HFF-Myc (cell line): ENCODE results near the gene CUX1.

Experiments
- DNase-seq: peaks from one replicate; pipeline ENCODE4 v3.0.0-alpha.2; 2011; ENCODE audit warnings: low read depth; ENCODE audit errors: extremely low read depth
- H3K4me3 ChIP-seq: replicated peaks from 2 replicates; pipeline ENCODE4 v1.5.1; 2011; ENCODE audit warnings: low read depth, mild to moderate bottlenecking, control low read depth, low read length
- TF ChIP-seq, protein P1 (sequence below): IDR thresholded peaks from 2 replicates; pipeline ENCODE4 v1.5.1; 2012; ENCODE audit warnings: mild to moderate bottlenecking, low read depth, low read length, control low read depth; ENCODE audit errors: missing control alignments

The CUX1 gene

DNA sequence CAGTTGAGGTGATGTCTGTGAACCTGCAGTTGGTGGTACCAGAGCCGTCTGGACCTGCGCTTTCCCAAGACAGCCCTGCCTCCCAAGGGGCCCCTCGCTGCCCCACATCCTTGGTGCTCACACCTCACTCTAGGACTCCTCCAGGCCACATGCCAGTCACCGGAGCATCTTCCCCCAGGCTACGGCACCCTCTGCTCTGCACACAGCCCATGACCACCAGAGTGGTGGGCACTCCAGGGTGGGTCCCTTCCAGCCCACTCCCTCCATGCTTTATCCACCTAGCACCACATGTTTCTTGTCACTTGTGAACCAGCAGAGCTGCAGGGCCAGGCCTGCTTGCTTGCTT lies 285.6 kb downstream of the CUX1 start:
- no peak for DNase-seq
- TF ChIP-seq, protein P1, sequence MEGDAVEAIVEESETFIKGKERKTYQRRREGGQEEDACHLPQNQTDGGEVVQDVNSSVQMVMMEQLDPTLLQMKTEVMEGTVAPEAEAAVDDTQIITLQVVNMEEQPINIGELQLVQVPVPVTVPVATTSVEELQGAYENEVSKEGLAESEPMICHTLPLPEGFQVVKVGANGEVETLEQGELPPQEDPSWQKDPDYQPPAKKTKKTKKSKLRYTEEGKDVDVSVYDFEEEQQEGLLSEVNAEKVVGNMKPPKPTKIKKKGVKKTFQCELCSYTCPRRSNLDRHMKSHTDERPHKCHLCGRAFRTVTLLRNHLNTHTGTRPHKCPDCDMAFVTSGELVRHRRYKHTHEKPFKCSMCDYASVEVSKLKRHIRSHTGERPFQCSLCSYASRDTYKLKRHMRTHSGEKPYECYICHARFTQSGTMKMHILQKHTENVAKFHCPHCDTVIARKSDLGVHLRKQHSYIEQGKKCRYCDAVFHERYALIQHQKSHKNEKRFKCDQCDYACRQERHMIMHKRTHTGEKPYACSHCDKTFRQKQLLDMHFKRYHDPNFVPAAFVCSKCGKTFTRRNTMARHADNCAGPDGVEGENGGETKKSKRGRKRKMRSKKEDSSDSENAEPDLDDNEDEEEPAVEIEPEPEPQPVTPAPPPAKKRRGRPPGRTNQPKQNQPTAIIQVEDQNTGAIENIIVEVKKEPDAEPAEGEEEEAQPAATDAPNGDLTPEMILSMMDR: no peak
- H3K4me3 ChIP-seq: no peak overlapping the region

DNA sequence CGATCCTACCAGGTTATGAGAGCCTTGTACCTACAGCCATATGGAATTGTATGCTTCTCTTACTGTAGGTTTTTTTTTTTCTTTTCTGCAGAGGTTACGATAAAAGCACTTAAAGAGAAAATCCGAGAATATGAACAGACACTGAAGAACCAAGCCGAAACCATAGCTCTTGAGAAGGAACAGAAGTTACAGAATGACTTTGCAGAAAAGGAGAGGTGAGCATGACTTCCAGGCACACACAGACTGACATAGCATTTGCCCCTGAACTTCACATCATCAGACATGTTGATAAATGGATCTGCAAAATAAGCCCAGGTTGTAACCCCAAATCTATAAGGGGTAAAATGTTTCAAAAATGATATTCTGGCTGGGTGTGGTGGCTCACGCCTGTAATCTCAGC lies 286.8 kb downstream of the CUX1 start:
- TF ChIP-seq, protein P1: no peak
- DNase-seq: no peak
- no peak overlapping the region for H3K4me3 ChIP-seq

DNA sequence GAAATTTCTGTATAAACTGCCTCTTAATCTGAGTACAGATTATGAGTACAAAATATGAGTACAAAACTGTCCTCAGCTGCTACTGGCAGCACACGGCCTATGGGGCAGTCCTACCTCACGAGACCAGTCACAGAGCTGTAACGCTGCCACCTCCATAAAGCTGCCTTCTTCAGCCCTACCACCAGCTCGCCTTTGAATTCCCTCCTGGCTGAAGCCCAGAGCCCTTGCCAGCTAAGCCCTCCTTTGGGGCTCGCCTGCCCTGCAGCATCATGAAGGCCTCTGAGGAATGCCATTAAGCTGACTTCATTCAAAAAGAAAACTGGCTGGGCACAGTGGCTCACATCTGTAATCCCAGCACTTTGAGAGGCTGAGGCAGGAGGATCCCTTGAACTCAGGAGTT lies 289.2 kb downstream of the CUX1 start:
- H3K4me3 ChIP-seq: no peak overlapping the region
- no peak for DNase-seq
- TF ChIP-seq, protein P1: no peak

DNA sequence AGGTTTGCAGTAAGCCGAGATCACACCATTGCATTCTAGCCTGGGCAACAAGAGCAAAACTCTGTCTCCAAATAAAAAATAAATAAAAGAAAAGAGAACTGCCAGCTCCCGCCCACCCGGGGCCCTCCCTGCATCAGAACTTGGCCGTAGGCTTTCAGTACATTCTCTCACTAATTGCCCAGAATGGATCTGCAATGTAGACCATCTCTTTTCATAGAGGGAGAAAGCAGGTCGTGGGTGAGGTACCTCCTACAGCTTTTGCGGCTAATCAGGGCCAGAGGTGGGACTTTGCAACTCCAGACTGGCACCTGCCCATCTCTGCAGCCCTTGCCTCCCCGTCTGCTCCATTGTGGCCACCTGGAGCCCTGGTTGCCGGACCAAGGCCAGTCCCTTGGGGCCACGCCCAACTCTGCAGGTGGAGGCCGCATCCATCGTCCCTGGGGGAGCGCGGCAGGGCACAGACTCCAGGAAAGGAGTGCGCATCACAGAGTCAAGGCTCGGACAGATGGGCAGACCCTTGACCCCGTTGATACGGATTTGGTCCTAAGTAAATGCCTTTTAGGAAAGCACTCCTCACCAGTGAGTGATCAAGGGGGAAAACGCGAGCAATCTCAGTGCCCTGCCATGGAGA lies 290.2 kb downstream of the CUX1 start:
- TF ChIP-seq, protein P1: no peak
- no peak overlapping the region for H3K4me3 ChIP-seq
- DNase-seq: no peak

DNA sequence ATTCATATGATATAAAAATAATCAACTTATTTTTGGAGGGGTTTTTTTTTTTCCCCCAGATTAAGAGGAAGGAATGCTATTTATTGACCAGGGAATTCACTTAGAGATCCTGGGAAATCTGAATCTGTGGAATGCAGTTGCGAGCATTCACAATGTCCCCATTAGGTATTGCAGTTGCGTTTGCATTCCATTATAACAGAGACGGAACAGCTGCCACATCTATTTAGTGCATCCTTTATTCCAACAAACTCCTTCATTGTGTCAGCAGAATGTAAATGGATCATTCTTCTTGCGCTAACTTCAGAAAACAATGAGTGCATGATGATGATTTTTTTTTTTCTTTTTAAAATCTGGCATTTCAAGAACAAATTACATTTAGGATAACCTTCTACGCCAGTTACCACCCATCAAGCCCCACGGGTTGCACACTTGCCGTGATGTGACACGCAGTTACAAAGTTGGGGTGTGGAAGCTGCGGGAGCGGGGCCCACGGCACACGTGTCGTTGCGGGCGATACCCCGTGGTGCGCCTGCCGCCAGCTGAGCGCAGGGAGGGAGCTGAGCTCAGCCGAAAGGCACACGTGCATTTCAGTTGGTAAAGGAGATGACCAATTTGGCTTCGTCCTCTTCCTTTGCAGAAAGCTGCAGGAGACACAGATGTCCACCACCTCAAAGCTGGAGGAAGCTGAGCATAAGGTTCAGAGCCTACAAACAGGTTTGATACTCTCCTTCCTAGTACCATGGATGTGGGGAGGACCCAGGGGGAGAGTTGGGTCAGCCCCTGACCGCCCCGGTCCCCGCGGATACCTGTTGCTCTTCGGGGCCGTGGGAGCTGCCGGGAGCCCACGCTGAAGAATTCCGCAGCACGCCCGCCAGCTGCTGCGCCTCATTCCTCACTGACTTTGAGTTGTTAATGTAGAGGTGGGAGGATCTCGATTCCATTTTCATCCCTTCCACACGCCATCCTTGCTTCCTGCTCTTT lies 293.9 kb downstream of the CUX1 start:
- no peak for DNase-seq
- TF ChIP-seq, protein P1: no peak
- H3K4me3 ChIP-seq: no peak overlapping the region

DNA sequence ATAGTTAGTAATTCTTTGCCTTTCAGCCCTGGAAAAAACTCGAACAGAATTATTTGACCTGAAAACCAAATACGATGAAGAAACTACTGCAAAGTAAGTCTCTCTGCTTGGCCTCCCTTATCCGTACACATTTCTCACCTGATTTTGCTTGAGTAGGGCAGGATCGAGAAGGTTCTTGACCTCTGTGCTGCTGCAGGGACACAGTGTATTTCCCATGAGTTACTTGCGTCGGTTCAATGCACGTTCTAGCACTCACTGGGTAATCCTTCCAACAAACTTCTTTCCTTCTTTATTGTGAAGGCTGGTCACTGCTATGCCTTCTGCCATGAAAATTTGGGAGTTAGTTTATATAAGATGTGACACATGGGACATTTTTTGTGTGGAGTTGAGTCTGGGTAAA lies 297.8 kb downstream of the CUX1 start:
- no peak overlapping the region for H3K4me3 ChIP-seq
- TF ChIP-seq, protein P1: no peak
- DNase-seq: no peak

DNA sequence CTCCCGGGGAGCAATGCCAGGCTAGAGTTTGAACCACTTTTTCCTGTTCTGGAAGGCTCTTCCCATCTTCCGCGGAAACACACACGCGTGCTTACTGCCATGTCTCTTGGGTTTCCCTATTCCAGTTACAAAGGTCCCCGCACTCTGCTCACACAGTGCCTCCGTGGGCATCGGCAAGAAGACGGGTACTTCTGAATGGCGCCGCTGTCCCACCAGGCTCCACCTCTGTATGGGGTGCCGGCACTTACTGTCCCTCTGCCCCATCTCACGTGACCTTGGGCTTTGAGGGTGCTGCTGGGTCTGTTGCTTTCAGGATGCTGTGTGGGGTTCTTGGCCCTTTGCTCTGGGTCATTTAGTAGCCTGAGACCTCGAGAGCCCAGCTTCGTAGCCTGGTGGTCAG lies 298.5 kb downstream of the CUX1 start:
- DNase-seq: no peak
- H3K4me3 ChIP-seq: no peak overlapping the region
- TF ChIP-seq, protein P1: no peak
